Measurements from ENCODE around the gene CXXC4. TPM values are rescaled to one million over a fixed set of nuclear protein-coding genes. Genes with fewer than 3 reads are reported as not detected.

The CXXC4 gene
- total RNA-seq, 1 experiment from 2014 or later, result 4.2 TPM

- no peak overlapping the region for H4K5ac ChIP-seq (ENCODE audit: insufficient read length, low read depth, low read length)
- H3K27ac ChIP-seq (ENCODE audit: insufficient read length, low read depth, low read length), result no peak overlapping the region
- WGBS (ENCODE audit: extremely low coverage, insufficient read length, low lambda C conversion rate), result no CpG with 5 or more reads among the region's 1 CpG
- H2AFZ ChIP-seq (ENCODE audit: low read length), result no peak overlapping the region
- no peaks in the 10 kb centered on the region for H3K27me3 ChIP-seq (ENCODE audit: insufficient read depth, low read length)
- Mint-ChIP-seq H3K36me3 (ENCODE audit: insufficient read depth in 1 of 3, low read depth in 3 of 3) (no peaks in the 10 kb centered on the region), H3K27ac (peak overlapping the region; percentile 28 to 43 (median 36); a peak in 5 of 7 replicates), H3K4me3 (no peak overlapping the region), H3K9me3 (no peaks in the 10 kb centered on the region), H3K4me1 (peaks cover 19 to 25% of the 10 kb centered on the region in 2 experiments), H3K27me3 (ENCODE audit: low read depth) (no peaks in the 10 kb centered on the region)
- H3T11ph ChIP-seq (ENCODE audit: low read length), result no peak overlapping the region
- H3K23ac ChIP-seq (ENCODE audit: insufficient read length, low read depth, low read length), result no peak overlapping the region
- H4K91ac ChIP-seq (ENCODE audit: insufficient read length, low read depth, low read length), result no peak overlapping the region
- no peak overlapping the region for H2BK120ac ChIP-seq (ENCODE audit: low read depth, low read length, poor library complexity, severe bottlenecking)
- H3K9ac ChIP-seq (ENCODE audit: extremely low read depth, insufficient read length, low read length), result no peak overlapping the region
- no peak overlapping the region for H3K4ac ChIP-seq (ENCODE audit: low read depth, low read length)
- H3K4me2 ChIP-seq (ENCODE audit: insufficient read depth, insufficient read length, low read length), result no peak overlapping the region
- no peak overlapping the region for H2AK5ac ChIP-seq (ENCODE audit: insufficient read length, low read length)
- no peak overlapping the region for H2BK20ac ChIP-seq (ENCODE audit: low read depth, low read length, poor library complexity, severe bottlenecking)
- no peak overlapping the region for H2BK12ac ChIP-seq (ENCODE audit: insufficient read length, low read depth, low read length)
- no peaks in the 10 kb centered on the region for H3K79me2 ChIP-seq (ENCODE audit: insufficient read depth, low read length)
- no peak overlapping the region for H3K18ac ChIP-seq (ENCODE audit: insufficient read length, low read depth, low read length)
- no peaks in the 10 kb centered on the region for H4K20me1 ChIP-seq (ENCODE audit: control insufficient read depth, insufficient read depth, insufficient read length)
- H3K79me1 ChIP-seq (ENCODE audit: insufficient read depth, low read depth, low read length, poor library complexity, severe bottlenecking), result no peaks in the 10 kb centered on the region
- no peak overlapping the region for H3K14ac ChIP-seq (ENCODE audit: insufficient read depth, low read length)
- DNase-seq, result no peak
- no peak for TF ChIP-seq CTCF (conservative IDR thresholded peaks at IDR 0.05)
- no peak overlapping the region for H2BK5ac ChIP-seq (ENCODE audit: insufficient read length, low read length)
- no peak overlapping the region for H2BK15ac ChIP-seq (ENCODE audit: low read depth, low read length)
- H3K23me2 ChIP-seq (ENCODE audit: insufficient read length, low read depth, low read length, poor library complexity, severe bottlenecking), result no peaks in the 10 kb centered on the region
- no peaks in the 10 kb centered on the region for H3K9me3 ChIP-seq (ENCODE audit: control insufficient read depth, low read depth, low read length)
- peaks cover 2% of the 10 kb centered on the region for H3K4me1 ChIP-seq (ENCODE audit: insufficient read depth, low read length)
- no peak overlapping the region for H3K56ac ChIP-seq (ENCODE audit: insufficient read length, low read depth, low read length)
- no peak overlapping the region for H4K8ac ChIP-seq (replicated peaks; ENCODE audit: insufficient read length, low read depth, low read length)
Observed at GRCh38 chr4:104470770-104471169, 23.9 kb downstream of the CXXC4 start.
